GM21717 (cell line): ENCODE measurements around the gene CBX4.

ENCODE experiments used
- ATAC-seq: cut with Tn5 transposase; IDR thresholded peaks from one replicate; pipeline ENCODE4 v1.9.1; 2021; ENCODE audit warnings: mild to moderate bottlenecking, moderate library complexity; ENCODE audit not compliant: unreplicated experiment

CBX4 gene

DNA sequence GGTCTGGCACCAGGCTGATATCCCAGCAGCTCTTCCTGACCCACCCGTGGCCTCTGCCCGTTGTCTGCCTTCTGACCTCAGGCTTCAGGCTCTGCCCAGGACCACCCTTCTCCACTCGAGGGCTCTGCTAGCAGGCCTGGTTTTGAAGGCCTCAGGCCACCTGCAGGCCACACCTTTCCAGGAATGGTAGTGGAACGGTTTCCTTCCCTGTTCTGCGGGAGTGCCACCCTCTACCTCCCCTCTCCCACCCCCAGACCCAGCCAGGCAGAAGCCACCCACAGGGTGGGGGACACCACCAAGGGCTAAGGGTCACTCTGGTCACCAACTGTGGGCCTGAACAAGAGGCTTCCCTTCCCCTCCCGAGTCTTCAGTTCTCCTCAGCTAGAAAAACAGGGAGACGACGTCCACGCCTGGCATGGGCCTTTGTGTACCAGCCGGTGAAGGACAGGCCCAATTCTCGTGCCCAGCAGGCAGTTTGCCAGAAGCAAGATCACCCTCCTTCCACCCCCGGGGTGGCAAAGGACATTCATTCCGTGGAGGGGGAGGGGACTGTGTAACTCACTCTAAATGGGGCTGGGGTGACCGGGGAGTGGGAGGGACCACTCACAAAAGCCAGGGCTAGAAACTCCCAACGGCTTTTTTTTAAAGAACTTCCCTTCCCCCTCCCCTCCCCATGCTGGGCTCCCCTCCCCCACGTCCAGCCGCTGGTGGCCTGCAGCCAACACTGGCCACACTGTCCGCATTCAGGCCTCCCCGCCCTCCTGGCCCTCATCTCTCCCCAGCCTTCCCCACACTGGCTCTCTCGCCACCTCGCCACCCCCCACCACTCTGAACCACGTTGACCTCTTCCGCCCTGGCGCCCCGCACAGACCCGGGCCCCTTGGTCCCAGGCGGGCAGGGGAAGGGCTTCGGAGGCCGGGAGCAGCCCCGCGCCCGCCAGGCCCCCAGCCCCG, 7.7 kb downstream of the CBX4 start:
- no peak for ATAC-seq

DNA sequence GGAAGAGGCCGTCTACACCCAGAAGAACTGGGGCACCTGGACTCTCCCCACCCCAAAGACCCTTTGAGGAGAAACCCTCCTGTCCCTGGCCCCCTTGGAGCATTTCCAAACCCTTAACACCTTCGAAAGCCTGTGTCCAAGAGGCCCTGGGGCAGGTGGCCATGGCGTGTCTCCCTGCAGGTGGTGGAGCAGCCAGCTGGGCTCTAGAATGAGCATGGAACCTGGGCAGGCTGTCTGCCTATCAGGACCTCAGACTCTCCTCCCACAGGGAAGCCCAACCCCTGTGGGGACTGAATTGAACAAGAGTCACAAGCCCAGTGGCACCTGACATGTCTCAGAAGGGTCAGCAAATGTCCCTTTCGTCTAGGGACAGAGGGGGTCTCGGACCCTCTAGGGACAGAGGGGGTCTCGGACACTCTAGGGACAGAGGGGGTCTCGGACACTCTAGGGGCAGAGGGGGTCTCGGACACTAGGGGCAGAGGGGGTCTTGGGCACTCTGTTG, 8.4 kb downstream of the CBX4 start:
- ATAC-seq, result no peak

DNA sequence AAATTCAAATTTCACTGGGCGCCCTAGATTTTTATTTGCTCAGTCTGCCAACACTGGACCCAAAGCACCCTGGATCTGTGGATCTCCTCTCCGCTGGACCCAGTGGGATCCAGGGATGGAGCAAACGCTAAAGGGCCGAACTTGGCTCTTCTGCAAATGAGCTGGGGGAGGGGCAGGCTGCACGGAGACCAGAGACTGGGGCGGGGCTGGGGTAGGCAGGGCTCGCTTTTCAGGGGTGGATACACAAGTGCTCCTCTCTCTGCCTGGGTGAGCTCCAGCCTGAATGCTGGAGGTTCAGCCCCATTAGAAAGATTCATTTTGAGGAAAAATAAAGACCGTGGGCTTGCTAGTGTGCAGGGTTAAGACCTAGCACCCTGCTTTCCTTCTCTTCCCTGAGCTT, 8.9 kb downstream of the CBX4 start:
- no peak for ATAC-seq

DNA sequence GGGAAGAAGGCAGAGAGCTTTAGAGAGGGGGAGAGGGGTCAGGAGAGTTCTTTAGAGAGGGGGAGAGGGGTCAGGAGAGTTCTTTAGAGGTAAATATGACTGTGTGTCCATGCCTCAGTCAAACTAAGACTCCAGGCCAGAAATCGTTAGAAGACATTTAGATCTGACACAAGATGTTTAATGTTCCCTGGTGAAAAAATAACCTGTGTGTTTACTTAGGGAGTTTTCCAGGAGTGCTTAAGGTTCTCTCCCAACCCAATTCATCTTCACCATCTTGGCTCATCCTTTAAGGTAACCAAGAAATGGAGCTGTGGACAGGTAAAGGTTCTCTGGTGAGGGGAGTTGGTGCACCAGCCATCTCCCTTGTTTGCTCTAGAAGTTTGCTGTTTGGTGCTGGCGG, 9.8 kb downstream of the CBX4 start:
- no peak for ATAC-seq

DNA sequence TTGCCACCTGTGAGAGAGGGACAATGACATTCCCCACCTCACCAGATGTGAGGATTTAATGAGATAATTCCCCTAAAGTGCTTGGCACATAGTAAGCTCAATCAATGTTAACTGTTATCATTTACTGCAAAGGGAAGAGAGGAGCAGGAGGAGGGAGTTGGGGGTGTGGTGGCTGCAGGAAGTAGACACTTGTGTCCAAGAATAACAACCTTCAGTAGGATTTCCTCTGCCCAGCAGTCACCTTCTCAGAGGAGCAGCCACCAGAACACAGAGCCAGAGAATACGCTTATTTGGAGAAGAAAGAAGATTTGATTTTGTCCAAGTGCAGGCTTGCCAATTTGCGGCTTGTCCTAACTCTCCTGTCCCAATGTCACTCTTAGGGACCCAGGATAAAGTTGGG, 10.2 kb downstream of the CBX4 start:
- no peak for ATAC-seq

DNA sequence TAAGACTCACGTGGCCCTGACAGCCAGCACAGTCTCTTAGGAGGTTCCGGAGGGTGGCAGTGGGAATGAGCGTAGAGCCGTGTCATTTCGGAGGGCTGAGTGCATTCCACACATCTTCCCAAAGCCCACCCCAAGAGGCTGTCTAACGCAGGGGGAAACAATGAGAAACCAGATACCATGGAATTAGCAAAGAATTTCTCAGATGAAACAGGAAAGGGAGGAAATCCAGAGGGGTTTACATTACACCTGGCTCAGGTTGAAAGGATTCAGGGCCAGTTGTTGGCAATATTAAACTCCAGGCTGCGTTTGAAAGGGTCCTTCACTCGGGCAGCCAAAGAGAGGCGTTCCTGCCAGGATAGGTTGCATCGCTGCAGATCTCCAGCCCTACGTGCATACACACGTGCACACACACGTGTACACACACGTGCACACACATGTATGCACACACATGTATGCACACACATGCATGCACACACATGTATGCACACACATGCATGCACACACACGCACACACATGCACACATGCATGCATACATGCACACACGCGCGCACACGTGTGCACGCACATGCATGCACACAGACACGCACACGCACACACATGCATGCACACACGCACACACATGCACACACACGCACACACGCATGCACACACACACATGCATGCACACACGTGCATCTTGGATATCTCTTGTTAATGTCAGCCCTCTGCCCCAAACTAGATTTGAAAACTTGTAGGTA, 12.2 kb downstream of the CBX4 start:
- no peak for ATAC-seq

DNA sequence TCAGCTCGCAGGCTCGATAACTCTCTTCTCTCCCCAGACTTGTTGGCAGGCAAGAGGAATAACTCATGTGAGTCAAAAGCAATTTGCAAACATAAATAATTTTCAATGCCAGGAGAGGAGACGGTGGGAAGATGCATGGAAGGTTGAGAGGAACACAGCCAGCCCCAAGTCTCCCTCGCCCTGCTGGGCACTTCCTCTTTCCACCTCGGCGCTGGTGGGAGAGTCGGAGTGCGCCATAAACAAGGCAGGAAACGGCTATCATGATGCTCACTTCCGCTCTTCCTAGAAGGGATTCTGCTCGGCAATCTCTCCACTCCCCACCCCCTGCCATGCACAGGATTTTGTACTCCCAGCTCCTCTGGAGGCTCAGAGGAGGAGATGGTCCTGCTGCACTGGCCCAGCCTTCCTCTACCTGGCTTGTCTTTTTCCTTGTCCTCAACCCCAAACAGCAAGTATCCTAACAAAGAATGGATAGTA, 13.0 kb downstream of the CBX4 start:
- ATAC-seq, result no peak

DNA sequence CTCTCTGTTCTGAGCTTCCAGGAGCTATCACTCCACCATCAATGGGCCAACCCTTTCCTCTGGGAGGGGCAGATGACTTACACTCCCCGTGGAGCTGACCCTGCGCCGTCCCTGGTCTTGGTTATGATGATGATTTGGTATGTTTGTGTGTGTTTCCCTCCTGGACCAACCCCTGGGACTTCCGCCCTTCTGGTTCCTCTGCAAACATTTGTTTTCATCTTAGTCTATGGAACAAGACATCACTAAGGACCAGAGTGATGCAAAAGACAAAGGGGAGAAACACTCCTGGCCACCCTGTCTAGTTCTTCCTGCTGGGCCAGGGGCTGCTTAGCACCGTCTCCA, 13.7 kb downstream of the CBX4 start:
- no peak for ATAC-seq

DNA sequence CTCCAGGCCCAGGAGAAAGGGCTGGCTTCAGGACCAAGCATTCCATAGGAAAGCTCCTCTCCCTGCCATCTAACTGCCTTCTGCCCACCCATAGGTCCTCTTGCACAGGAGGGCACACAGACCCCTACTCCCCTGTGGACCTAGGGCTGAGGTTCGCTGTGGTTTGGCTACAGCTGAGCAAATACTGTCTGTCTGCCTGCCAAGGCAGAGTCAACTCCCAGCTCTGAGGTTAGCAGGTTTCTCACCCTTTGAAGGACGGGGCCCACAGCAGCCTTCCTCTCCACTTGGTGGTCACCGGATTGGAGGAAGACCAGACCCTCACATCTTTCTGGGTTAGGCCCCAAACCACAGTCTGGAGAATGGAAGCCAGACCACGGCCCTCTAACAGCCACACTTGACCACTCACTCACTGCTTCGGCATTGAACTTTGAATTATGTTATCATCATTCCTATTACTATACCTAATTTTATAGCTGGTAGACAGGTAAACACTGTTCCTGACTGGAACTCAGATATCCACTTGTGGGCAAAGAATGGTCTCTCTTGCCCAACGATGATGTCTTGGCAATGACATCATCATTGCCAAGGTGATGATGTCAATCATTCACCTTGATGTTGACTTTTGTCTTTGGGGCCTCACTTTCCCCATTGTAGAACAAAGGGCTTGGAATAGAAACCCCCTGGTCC, 14.2 kb downstream of the CBX4 start:
- no peak for ATAC-seq

DNA sequence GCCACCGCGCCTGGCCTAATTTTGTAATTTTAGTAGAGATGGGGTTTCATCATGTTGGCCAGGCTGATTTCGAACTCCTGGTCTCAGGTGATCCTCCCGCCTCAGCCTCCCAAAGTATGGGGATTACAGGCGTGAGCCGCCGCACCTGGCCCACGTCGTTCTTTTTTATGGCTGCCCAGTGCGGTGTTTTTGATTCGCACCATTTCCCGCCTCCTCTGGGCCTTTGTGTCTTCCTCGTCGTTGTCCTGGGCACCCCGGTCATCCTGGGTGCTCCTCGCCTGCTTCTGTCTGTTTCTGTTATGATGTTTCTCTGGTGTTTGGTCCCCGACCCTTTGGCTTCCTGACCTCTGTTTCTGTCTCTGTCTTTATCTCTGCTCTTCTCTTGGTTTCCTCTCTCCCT, 15.0 kb downstream of the CBX4 start:
- no peak for ATAC-seq

DNA sequence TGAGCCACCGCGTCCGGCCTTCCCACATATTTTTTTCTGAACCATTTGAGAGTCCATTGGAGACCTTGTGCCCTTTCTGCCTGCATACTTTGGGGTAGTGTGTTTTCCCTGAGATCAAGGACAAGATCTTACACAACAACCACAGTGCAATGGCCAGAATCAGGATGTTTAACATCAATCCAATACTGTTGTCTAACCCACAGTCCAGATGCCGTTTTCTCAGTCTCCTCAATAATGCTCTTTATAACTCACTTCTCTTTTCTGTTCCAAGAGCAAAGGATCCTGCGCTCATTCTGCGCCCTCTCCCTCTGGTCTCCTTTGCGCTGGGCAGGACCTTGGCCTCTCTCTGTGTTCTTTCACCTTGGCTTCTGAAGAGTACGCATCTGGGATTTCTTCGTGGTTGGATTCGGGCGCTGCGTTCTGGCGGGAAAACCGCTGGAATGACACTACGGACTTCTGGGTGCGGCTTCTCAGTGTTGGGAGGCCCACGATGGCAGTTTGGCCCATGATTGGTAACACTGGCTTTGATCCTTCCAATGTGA, 16.6 kb downstream of the CBX4 start:
- ATAC-seq, result no peak

DNA sequence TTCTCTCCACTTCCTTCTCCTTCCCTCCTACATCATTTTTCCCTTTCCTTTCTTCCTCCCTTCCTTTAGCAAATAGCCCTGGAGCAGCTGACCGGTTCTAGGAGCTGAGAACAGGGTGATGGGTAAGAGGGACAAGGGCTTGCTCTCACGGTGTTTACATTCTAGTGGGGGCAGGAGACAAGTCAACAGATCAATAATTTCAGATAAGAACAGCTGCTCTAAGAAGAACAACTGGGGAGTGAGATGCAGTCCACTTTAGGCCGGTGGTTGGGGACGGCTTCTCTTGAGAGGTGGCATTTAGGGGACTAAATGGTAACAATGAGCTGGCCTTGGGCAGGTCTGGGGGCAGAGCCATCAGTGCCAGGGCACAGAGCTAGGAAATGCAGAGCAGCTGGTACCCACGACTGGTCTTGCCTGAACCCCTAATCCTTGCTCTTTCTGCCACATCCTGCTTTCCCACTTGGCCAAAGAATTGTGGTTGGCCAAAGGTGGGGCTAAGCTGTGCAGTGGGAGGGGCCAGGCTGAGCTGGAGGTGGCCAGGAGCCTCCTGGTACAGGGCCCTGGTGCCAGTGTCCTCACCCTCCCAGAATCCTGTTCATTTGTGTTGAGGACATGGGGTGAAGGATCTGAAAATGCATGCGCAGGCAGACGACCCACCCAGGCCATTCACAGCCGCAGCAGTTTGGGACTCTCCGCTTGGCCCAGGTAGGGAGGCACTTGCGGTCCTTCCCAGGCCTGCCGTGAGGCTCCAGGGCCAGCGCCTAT, 17.7 kb downstream of the CBX4 start:
- no peak for ATAC-seq

DNA sequence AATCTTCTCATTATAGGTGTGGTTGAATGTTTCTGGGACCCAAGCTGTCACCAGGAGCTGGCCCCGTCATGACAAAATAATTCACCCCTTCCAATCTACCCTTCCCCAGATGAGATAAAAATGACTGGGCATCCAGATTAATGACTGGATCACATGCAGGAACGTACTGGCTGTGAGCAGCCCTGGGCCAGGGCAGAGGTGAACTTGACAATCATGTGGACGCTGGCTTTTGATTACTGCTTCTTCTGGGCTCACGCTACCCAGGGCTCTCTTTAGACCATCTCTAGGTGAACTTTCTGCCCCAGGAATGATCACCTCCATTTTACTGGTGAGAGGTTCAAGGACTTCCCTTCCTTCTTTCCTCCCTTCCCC, 18.3 kb downstream of the CBX4 start:
- no peak for ATAC-seq

DNA sequence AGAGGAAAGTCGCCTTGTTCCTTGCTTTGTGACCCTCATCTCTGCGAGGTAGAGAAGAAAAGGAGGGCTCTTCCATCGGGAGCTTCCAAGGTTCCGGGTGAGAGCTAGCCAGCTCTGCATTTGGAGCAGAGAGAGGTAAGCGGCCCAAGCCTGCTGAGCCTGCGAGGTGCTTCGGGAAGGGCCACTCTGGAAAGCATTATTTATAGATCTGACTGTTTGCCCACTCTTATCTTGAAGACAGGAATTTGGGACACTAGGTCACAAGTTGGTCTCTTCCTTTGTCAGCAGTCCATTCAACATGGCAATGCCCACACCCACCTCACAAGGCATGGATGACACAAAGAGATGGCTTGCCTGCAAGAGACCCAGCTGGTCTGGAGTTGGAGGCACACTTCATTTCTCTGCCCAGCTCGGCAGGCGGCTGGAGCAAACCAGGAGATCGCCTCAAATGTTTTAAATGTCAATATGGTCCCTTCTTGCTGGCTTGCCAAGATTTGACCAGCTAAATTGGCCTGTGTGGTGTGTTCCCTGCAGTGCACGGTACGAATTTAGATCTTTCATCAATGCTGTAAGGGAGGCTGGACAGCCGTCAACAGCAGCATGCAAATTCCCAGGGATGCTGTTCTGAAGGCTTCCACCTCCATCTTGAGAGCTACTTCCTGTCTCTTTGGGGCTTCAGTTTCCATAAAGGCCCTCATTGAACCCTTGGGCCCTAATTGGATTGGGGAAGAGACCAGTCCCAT, 19.5 kb downstream of the CBX4 start:
- ATAC-seq, result no peak

DNA sequence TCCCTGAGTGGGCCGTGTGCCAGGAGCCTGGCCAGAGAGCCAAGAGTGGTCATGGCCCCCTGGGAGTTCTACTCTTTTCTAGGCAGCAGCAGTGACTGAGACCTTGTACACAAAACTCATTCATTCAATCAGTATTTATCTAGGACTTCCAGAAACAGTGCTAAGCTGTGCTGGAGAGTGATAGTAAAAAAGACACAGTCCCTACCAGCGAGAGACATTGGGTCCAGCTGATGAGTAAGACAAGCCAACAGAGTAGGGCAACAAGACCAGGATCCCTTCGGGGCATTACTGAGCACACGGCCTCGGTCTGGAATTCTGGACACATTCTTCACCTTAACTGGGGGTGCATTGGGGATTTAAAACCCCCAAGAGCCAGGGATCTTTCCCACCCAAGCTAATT, 20.2 kb downstream of the CBX4 start:
- no peak for ATAC-seq

DNA sequence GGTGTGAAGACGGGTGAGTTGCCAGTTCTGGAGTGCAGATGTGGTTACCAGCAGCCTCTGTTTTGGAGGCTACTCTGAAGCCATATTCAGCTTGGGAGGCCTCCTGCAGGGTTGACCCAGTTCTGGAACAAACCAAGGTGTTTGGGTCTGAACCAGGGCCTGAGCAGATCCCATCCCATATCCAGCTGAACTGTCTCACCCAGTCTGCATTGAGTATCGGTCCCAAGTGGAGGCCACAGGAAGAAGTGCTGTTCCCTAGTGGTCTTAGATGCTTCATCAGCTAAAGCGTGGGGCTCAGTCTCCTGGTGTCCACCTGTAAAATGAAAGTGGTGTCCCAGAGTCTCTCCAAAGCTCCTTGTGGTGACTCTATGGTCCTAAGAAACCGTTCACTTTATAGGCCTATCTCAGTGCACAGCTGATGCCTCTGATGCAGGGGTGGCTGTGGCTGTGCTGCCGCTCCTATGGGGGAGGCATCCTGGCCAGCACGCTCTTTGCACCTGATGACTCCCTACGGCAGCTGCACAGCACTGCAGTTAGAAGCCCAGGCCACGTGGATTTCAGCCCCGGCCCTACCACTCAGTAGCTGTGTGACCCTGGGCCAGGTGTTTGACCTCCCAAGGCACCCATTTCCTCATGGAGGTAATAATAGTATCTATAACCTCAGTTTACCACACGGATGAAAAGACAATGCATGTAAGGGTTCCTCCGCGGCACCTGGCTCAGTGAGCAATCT, 21.0 kb downstream of the CBX4 start:
- no peak for ATAC-seq

DNA sequence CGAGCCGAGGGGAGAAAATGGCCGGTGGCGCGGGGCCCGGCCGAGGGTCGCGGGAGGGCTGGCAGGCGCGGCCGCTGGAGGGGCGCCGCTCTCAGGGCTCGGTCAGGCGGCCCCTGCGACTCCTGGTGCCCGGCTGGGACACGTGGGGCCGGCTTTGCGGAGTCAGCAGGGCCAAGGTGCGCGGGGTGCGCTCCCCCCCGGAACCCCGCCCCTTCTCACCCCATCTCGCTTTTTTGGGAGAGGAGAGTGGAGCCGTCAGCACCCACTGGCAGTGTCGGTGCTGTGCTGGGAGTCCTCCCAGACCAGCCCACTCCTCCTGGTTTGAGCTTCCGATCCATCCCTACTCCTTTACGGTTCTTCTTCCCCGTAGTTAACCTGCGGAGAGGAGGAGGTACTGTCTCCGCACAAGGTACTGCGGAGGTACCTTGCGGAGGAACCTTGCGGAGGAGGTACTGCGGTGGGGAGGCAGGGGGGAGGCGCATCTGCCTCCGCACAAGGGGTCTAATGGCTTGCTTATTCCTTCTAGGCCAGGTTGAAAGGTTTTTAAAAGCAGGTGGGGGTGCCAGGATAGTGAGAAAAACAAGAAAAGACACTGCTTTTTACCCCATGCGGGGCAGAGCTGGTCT, 23.3 kb downstream of the CBX4 start:
- no peak for ATAC-seq

DNA sequence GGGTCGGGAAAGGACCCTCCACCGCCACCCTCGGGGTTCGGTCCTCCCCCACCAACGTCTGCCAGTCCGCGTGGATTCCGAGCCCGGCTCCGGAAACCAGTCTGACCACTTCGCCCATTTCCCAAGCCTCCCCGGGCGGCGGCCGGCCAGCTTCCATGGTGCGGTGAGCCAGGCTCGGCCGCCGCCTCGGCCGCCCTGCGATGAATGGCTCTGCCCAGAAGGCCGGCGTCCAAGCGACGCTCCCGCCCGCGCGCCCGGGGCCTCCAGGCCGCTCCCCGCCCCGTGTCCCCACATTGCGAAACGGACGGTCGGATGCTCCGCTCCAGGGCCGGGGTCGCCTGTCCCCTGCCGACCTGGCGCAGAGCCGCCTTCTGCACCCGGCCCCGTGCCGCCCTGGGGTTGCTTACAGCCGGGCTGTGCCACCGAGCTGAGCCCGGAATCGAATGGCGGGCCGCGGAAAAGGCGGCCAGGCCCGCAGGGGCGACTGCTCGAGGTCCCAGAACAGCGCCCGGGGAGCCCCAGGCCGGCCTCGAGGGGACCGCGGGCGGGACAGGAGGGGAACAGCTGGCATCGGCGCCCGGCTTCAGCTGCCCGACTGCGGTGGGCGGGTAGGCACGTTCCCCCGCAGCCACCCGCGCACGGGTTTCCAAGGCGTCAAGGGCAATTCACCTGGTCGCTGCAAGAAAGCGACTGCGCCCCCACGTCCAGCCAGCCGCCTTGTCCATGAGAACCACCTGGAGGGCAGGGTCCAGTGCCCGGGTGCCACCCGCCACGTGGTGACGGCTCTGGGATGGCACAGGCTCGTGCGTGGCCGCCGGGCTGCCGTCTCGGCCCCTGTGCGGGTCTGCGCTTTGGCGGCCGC, 24.0 kb downstream of the CBX4 start:
- ATAC-seq, result no peak
